ENCODE data around the gene TFAP2A.

Gene TFAP2A

DNA sequence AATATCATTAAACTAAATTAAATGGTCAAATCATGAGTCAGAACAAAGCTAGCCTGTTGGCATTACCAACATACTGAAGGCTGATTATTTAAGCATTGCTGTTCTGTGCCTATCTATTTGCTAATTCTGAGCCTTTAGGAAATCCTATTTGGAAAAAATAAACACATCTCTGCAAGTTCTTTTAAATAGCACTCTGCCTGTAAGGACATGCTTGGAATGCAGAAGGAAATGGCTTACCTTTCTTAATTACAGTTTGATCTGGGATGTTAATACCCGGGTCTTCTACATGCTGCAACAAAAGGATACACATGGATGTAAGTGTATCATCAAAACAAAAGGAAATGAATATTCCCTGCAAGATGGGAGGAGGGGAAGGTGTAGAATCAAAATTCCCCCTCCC, 8.3 kb downstream of the TFAP2A start:
- POLR2A ChIA-PET, result no interaction called here
- TF ChIP-seq, protein P1, sequence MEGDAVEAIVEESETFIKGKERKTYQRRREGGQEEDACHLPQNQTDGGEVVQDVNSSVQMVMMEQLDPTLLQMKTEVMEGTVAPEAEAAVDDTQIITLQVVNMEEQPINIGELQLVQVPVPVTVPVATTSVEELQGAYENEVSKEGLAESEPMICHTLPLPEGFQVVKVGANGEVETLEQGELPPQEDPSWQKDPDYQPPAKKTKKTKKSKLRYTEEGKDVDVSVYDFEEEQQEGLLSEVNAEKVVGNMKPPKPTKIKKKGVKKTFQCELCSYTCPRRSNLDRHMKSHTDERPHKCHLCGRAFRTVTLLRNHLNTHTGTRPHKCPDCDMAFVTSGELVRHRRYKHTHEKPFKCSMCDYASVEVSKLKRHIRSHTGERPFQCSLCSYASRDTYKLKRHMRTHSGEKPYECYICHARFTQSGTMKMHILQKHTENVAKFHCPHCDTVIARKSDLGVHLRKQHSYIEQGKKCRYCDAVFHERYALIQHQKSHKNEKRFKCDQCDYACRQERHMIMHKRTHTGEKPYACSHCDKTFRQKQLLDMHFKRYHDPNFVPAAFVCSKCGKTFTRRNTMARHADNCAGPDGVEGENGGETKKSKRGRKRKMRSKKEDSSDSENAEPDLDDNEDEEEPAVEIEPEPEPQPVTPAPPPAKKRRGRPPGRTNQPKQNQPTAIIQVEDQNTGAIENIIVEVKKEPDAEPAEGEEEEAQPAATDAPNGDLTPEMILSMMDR (IDR thresholded peaks at IDR 0.05; ENCODE audit: control extremely low read depth, extremely low read depth, low read depth, missing control alignments), result no peak
- CTCF ChIA-PET, result interaction anchor here (1.1 kb wide), 1 partner anchor 23 kb away, joined by 3 read pairs; no protein-coding TSS in a partner anchor
- no peak for DNase-seq (ENCODE audit: extremely low spot score)

DNA sequence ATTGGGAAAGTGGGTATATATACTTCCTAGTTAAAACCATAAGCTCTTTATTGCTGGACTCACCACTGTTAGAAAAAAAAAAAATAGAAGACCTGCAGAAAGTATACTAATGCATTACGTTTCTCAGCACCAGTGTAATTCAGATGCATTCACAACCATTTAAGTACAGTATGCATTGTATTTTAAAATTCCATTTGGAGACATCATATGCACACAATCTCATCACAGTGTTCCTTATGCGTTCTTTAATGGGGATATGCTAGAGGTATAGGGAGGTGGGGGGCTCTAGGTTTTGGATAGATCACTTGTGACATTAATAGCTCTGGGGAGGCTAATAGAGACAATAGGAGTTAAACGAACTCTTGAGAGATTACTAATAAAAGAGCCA, 9.4 kb downstream of the TFAP2A start:
- TF ChIP-seq, protein P1 (IDR thresholded peaks at IDR 0.05; ENCODE audit: control extremely low read depth, extremely low read depth, low read depth, missing control alignments), result no peak
- no peak for DNase-seq (ENCODE audit: extremely low spot score)
- CTCF ChIA-PET, result interaction anchor here (1.0 to 1.1 kb wide), 2 partner anchors 9 to 24 kb away, joined by 3 to 4 read pairs; no protein-coding TSS in a partner anchor
- POLR2A ChIA-PET, result no interaction called here

DNA sequence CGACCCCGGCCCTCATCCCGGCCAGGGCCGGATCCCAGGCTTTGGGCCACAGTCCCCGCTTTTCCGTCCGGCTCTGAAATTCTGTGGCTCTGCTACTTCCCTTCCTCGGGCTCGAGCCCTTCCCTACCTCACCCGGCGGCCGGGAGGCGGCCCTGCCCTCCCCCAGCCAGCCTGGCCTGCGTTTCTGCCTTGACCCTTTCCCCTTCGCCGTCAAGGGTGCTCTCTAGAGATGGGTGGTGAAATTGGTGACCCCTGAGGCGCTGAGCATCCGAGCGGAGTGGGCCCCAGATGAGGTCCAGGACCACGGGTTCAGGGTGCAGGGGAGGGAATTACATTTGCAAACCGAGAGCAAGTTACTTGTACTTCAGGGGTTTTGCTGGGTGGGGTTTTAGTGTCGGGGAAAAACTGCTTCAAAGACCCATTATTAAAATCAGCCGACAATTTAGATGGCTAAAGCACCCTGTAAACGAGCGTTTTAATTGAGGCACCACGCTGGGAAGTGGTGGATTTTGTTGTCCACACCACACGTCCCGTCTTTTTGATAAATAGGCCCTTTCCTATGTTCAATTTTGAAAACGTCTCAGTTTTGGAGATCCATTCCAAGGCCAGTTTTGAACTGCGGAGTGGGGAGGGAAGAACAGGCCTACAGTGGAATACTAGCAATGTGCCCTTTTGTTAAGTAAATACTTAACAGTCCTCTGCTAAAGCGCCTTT, 9.9 kb downstream of the TFAP2A start:
- CTCF ChIA-PET, result interaction anchor here (1.0 kb wide), 1 partner anchor 9 kb away, joined by 4 read pairs; no protein-coding TSS in a partner anchor
- POLR2A ChIA-PET, result no interaction called here
- peak; percentile 6 for DNase-seq (ENCODE audit: extremely low spot score)
- TF ChIP-seq, protein P1 (IDR thresholded peaks at IDR 0.05; ENCODE audit: control extremely low read depth, extremely low read depth, low read depth, missing control alignments), result no peak

DNA sequence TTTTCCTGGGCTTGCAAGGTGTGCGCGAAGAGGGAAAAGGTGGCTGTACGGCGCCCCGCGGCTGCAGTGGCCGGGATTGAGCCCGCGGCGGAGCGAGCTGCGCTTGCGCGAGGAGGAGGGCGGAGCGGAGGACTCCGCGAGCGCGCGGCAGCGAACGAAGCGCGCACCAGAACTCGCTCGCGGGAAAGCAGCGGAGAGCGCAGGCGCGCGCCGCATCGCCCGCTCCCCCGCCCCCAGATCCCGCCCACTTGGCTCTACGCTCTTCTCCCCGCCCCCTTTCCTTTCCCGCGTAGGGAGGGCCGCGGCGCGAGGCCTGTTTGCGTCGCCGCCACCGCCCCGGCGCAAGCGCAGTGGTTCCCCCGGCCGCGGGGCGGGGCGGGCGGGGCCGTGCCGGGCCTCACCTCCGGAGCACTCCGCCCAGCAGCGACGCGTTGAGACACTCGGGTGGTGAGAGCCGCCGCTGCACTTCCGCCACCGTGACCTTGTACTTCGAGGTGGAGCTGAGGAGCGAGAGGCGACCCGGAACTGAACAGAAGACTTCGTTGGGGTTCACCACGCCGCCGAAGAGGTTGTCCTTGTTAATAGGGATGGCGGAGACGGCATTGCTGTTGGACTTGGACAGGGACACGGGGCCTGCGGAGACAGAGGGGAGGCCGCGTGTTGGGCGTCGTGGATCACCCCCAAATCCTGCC, 10.6 kb downstream of the TFAP2A start:
- CTCF ChIA-PET, result no interaction called here
- TF ChIP-seq, protein P1 (IDR thresholded peaks at IDR 0.05; ENCODE audit: control extremely low read depth, extremely low read depth, low read depth, missing control alignments), result peak; percentile 65
- POLR2A ChIA-PET, result no interaction called here
- peak; percentile 97 for DNase-seq (ENCODE audit: extremely low spot score)

DNA sequence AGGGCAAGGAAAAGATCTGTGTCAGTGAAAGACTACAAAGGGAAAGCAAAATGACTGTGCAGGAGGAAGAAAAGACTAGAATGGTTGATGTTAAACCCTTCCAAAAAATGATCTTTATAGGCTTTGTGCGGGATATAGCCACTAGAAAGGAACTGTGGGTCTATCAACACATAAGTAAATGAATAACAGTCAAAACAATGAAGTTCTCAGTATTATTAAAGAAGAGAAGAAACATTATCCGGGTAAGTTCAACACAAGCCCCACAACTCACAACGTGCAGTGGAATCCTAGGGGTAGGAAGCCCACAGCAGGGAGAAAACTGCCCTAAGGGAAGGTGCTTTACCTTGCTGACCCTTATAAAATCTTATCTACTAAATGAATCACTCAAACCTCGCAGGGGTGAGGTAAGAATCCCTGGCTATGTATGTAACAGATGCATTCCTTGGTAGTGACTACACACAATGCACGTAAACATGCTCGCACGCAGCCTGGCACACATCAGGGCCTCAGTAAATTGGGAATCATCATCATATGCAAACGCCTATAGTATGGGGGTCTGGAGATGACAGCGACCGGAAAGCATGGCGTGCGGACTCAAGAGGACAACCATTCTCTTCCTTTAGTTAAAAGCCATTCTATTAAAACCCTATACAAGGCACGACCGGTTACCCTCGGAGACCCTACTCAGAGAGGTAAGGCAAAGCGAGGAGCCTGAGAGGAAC, 11.3 kb downstream of the TFAP2A start:
- ChIA-PET CTCF (no interaction called here), POLR2A (no interaction called here)
- DNase-seq (ENCODE audit: extremely low spot score), result peak; percentile 6
- TF ChIP-seq, protein P1 (IDR thresholded peaks at IDR 0.05; ENCODE audit: control extremely low read depth, extremely low read depth, low read depth, missing control alignments), result no peak

DNA sequence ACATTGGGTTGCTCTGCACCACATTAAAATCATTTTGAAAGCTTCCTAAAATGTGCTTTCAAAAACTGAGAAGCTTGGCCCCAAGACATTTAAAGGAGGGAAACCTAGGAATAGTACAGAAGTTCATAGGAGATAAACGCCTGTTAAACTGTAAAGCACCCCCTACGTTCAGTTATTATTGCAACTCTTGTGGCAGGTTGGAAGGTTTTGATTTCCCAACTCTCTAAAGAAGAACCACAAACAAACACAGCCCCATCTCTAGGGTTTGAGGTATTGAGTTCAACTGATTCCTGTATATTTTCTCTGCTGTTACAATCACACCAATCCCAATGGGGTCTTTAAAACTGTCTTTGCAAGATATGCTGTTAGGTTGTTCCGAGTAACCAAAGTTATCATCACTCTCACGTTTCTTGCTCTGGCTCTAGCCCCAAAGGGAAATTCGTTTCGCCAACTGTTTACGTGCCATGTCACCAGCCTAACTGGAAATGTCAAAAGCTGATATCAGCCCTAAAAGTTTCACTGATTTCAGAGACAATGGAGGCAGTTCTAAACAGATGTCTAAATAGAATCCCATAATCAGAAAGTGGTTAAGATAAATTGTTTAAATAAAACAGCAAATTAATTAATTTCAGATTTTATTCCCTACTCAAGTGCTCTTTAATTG, 12.1 kb downstream of the TFAP2A start:
- DNase-seq (ENCODE audit: extremely low spot score), result no peak
- POLR2A ChIA-PET, result no interaction called here
- CTCF ChIA-PET, result interaction anchor here (1.4 kb wide), 1 partner anchor 9 kb away, joined by 4 read pairs; no protein-coding TSS in a partner anchor
- TF ChIP-seq, protein P1 (IDR thresholded peaks at IDR 0.05; ENCODE audit: control extremely low read depth, extremely low read depth, low read depth, missing control alignments), result no peak
